BJ (cell line): Measurements from ENCODE around the gene LIMS1. TPM values are rescaled to one million over a fixed set of nuclear protein-coding genes. Genes with fewer than 3 reads are reported as not detected.

Experiments
- CTCF ChIA-PET: fragments of 350-600 bp; formaldehyde crosslinking; extraction: SDS; loops from one replicate; lab custom pipeline; 2021; ENCODE audit warnings: antibody characterized with exemption, inconsistent platforms; lab: Yijun Ruan, JAX
- POLR2A ChIA-PET: fragments of 300-600 bp; sonication (Branson Sonifier 250); formaldehyde crosslinking; extraction: SDS; loops from one replicate; lab custom pipeline; 2021; ENCODE audit warnings: antibody characterized with exemption; lab: Charles Lee
- DNase-seq: peaks from one replicate; pipeline ENCODE4 v3.0.0-alpha.2; 2011; ENCODE audit warnings: low read depth
- H3K27me3 ChIP-seq: 2 replicates; pipeline ENCODE4 v1.6.0; 2011; ENCODE audit warnings: low read length; ENCODE audit not compliant: control insufficient read depth, insufficient read depth
- H3K36me3 ChIP-seq: 2 replicates; pipeline ENCODE4 v1.5.1; 2011; ENCODE audit warnings: low read length; ENCODE audit not compliant: control insufficient read depth, insufficient read depth
- H3K4me3 ChIP-seq: 2 replicates; pipeline ENCODE4 v1.5.1; 2011; ENCODE audit warnings: low read depth, mild to moderate bottlenecking, control low read depth, low read length
- CTCF ChIP-seq: IDR thresholded peaks from 2 replicates; pipeline ENCODE4 v1.5.1; 2011; ENCODE audit warnings: low read depth, mild to moderate bottlenecking, control low read depth, inconsistent platforms, low read length, moderate library complexity; ENCODE audit not compliant: insufficient read depth
- polyA plus RNA-seq: library from polyadenylated mRNA; depleted of rRNA; stranded (reverse); fragments of >200 nt; gene quantifications from 2 replicates; pipeline ENCODE4 v1.2.3, GENCODE V29; 2011

LIMS1 gene
- polyA plus RNA-seq, 1 experiment: 103 TPM

GRCh38 chr2:108625186-108625827, 91.0 kb downstream of the LIMS1 start:
- TF ChIP-seq CTCF: no peak

DNA sequence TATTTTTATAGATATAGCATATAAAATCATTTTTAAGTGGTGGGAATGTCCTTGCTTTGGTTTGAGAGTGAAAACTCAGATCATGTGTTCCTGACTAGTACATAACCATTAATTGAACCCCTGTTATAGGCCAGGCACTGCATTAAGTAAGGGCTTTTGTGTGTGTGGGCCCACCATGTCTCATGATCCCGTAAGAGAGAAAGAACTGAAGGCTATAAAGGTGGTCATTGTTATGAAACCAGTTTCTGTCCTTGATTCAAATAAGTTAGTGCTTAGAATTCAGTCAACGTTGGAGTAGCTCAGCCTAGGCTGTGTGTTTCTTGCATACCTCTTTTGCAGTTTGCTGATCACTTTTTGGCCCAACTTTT, 91.5 kb downstream of the LIMS1 start:
- H3K27me3 ChIP-seq: no peaks in the 10 kb centered on the region
- no peaks in the 10 kb centered on the region for H3K36me3 ChIP-seq
- CTCF ChIA-PET: interaction anchor here (0.8 to 6.6 kb wide), 3 partner anchors 9 to 14 kb away, joined by 3 to 64 read pairs (median 5); no protein-coding TSS in a partner anchor
- H3K4me3 ChIP-seq: no peak overlapping the region
- POLR2A ChIA-PET: no interaction called here
- no peak for TF ChIP-seq CTCF
- DNase-seq: no peak

More at GRCh38 chr2:108625186-108625827, 91.0 kb downstream of the LIMS1 start:
- DNase-seq: no peak
- no peaks in the 10 kb centered on the region for H3K27me3 ChIP-seq
- no peaks in the 10 kb centered on the region for H3K36me3 ChIP-seq
- ChIA-PET POLR2A (no interaction called here), CTCF (interaction anchor here (0.8 to 6.6 kb wide), 3 partner anchors 9 to 13 kb away, joined by 3 to 64 read pairs (median 5); no protein-coding TSS in a partner anchor)
- H3K4me3 ChIP-seq: no peak overlapping the region

- Histone ChIP-seq H3K36me3 (no peaks in the 10 kb centered on the region), H3K4me3 (no peak overlapping the region), H3K27me3 (no peaks in the 10 kb centered on the region)
- TF ChIP-seq CTCF: no peak
- ChIA-PET POLR2A (no interaction called here), CTCF (interaction anchor here (1.1 kb wide), 1 partner anchor 10 kb away, joined by 5 read pairs; no protein-coding TSS in a partner anchor)
- no peak for DNase-seq
Measured at GRCh38 chr2:108626995-108627394, 92.7 kb downstream of the LIMS1 start.

- DNase-seq: no peak
- TF ChIP-seq CTCF: no peak
- CTCF ChIA-PET: interaction anchor here (0.6 to 2.0 kb wide), 4 partner anchors 8 to 91 kb away, joined by 3 to 7 read pairs (median 6); partner anchors contain the start of gene RANBP2
- Histone ChIP-seq H3K27me3 (no peaks in the 10 kb centered on the region), H3K4me3 (no peak overlapping the region), H3K36me3 (no peaks in the 10 kb centered on the region)
- POLR2A ChIA-PET: no interaction called here
Measured at GRCh38 chr2:108627911-108628567, 93.8 kb downstream of the LIMS1 start.

DNA sequence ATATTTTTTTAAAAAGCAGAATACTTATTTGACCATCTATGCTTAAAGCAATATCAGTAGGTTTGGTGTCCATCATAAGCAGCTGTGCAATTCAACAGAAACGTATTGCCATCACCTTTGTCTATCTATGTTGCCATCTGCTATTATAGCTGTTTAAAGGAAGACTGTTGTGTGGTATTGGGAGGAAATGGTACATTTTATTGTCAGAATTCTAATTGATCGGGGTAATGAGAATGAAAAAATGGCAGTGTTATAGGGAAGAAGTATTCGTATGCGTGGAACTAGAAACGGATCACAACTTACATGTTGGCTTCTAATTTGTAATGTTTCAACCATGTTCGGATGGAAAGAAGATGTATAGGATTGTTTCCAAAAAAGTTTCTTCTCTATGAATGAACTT, 94.7 kb downstream of the LIMS1 start:
- Histone ChIP-seq H3K27me3 (no peaks in the 10 kb centered on the region), H3K4me3 (no peak overlapping the region), H3K36me3 (no peaks in the 10 kb centered on the region)
- no peak for DNase-seq
- POLR2A ChIA-PET: interaction anchor here (0.6 kb wide), 1 partner anchor 60 kb away, joined by 3 read pairs; no protein-coding TSS in a partner anchor
- CTCF ChIA-PET: interaction anchor here (1.9 to 2.0 kb wide), 2 partner anchors 9 to 12 kb away, joined by 7 read pairs; no protein-coding TSS in a partner anchor
- no peak for TF ChIP-seq CTCF
